ENCODE data around the gene METTL15.
"Not testable (repeated sequence)": the region's sequence is repeated elsewhere in the genome, so short reads cannot be mapped to it uniquely, and the experiment has no call there.

The METTL15 gene, protein sequence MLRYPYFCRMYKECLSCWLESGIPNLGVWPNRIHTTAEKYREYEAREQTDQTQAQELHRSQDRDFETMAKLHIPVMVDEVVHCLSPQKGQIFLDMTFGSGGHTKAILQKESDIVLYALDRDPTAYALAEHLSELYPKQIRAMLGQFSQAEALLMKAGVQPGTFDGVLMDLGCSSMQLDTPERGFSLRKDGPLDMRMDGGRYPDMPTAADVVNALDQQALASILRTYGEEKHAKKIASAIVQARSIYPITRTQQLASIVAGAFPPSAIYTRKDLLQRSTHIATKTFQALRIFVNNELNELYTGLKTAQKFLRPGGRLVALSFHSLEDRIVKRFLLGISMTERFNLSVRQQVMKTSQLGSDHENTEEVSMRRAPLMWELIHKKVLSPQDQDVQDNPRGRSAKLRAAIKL

DNA sequence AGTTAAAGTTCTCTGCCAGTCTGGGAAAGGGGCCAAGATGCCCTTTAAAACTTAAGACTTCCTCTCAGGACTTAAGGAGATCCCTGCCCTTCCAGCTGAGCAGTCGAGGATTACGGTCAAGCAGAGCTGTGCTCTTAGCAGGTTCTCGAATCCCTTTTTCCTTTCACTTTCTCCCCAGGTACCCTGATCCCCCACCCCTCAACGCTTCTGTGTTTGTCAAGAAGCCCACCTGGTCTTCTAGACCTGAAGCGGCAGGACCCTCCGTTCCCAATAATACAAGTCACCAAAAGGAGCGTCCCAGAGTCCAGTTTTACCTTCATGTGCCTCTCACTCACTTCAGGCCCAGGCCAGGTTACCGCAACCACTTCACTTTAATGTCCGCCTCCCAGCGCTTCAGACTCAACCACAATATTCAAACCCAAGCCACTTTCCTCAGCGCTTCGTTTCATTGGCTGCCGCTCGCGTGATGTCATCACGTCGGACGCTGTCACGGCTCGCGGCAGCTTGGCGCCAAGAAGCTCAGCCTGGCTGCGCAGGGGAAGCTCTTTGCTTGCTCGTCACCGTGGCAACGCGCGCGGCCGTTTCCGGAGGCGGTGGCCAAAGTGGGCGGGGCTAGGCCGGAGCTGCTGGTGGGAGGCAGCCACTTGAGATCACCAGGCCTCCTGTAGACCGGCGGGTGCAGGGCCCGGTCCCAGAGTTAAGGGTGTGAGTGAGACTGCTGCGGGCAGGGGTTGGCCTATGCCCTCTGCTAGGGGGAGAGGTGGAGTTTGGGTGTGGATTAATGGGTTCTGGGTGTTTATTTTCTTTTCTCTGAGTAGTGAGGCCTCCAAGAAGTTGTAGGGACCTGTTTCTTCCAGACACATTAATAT lies at the start of gene METTL15, which contains the start of gene KIF18A:
METTL15 (plus strand) TSS at position 639 of the 869 bp plus-strand sequence. CDS start 4,947 bp downstream, outside the sequence.
KIF18A (minus strand) TSS at position 407 of the 869 bp plus-strand sequence. CDS start 10,209 bp downstream, outside the sequence.
- peak; percentile 80 for DNase-seq (ENCODE audit: low spot score)

DNA sequence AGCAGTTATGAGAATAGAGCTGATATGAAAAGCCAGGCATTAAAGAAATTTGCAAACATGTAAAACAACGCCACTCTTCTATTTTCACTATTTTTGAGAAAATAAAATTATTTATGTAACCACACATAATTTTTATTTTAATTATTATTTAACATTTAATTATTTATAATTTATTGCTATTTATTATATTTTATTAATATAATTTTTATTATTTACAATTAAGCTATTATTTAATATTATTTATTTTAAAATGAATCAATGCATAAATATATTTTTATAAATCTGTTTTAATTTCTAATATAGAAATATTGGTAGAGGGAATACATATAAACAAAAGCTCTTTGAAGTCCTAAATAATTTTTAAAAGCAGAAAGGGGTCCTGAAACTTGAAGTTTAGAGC lies 36.9 kb upstream of the METTL15 start:
- DNase-seq (ENCODE audit: low spot score), result no peak

DNA sequence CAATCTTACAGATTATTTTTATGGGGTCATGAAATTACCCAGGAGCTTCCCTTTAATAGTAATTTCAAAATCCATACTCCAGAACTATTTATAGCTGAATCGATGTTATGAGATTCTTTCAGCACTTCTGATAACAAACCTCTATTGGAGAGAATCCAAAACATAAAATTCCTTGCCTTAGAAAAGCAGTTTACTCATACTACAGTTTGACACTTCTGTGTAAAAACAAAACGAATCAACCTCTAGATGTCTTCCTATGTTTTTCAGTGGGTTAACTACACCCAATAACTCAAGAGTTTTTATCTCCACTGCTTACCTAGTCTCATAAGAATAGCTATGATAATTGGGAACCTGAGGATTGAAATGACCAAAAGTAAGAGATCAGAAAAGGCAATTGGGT lies 35.9 kb upstream of the METTL15 start:
- DNase-seq (ENCODE audit: low spot score), result peak; percentile 3

- DNase-seq (ENCODE audit: low spot score), result no peak
These were observed 30.7 kb upstream of the METTL15 start for GRCh38 chr11:28077521-28077920.

DNA sequence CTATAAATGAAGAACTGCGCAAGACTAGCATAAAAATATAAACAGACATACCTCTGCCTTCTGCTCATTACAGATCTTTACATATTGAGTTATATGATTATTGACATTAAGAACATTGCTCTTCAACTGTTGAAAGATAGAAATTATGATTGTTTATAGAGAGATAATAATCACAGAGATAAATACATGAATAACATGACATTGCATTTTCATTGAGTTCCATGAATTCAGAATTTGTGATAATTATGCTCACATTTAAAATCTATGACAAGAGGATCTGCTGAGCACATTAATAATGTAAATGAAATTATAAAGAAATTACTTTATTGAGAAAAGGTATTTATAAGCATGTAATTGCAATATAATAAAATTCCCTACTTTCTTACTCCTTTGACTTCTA lies 25.1 kb upstream of the METTL15 start:
- no peak for DNase-seq (ENCODE audit: low spot score)

DNA sequence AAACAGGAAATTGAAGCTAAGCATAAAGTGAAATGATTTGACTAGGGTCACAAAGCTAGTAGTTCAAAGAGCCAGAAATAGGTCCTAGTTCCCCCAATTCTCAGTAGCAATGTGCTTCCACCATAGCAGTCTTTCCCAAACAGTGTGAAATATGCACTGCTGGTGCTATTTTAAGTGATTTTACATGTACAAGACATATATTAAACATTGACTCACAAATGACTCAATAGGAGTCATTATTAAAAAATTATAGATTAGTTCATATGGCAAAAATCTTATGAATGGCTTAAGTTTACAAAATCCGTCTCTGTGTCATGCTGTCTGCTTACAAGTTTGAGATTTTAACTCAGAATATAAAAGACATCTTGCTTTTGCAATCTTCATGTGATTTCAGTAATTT lies 21.6 kb upstream of the METTL15 start:
- no peak for DNase-seq (ENCODE audit: low spot score)

GRCh38 chr11:28087192-28087591 lies 21.0 kb upstream of the METTL15 start:
- not testable (repeated sequence) for DNase-seq (ENCODE audit: low spot score)

- not testable (repeated sequence) for DNase-seq (ENCODE audit: low spot score)
These were observed 20.5 kb upstream of the METTL15 start for GRCh38 chr11:28087693-28088092.

- no peak for DNase-seq (ENCODE audit: low spot score)
These were observed 18.8 kb upstream of the METTL15 start for GRCh38 chr11:28089378-28089777.

- no peak for DNase-seq (ENCODE audit: low spot score)
These were observed 18.0 kb upstream of the METTL15 start for GRCh38 chr11:28090052-28090749.

- DNase-seq (ENCODE audit: low spot score), result no peak
These were observed 15.4 kb upstream of the METTL15 start for GRCh38 chr11:28092786-28093185.

DNA sequence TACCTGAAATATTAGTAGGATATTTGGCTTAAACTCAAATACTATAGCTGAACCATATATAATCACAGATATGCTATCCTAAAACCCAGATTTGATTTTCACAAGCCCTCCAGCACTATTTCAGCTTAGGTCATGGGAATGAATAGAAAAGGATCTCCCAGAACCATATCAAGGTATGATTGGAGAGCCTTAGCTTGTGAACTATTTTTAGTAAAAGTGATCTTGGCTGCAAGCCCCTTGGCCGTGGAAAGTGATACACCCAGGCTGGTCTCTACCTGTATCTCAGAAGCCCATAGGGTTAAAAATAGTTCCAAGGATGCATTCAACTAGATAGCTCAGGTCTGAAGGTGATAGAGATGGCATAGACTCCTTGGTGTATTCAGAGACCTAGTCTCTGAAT lies 9.9 kb upstream of the METTL15 start:
- DNase-seq (ENCODE audit: low spot score), result no peak

- DNase-seq (ENCODE audit: low spot score), result no peak
These were observed 8.5 kb upstream of the METTL15 start for GRCh38 chr11:28099715-28100114.

DNA sequence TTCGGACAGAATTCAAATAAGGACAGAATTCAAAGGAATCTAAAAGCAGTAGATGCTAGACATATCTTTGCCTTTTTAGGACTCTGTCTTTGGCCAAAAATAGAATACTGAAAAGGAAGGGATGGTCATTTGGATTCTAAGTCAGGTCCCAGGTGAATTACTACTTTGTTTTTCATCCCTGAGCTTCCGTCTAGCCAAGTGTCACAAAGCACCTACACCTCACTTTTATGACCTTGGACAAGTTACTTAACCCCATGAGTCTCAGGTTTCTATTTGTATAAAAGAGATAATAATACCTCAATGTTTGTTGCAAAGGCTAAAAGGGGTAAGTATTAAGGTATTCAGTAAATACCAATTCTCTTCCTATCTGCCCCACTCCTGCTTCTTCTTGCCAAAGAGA lies 7.5 kb upstream of the METTL15 start:
- no peak for DNase-seq (ENCODE audit: low spot score)

- DNase-seq (ENCODE audit: low spot score), result not testable (repeated sequence)
These were observed 5.9 kb upstream of the METTL15 start for GRCh38 chr11:28102300-28102699.

DNA sequence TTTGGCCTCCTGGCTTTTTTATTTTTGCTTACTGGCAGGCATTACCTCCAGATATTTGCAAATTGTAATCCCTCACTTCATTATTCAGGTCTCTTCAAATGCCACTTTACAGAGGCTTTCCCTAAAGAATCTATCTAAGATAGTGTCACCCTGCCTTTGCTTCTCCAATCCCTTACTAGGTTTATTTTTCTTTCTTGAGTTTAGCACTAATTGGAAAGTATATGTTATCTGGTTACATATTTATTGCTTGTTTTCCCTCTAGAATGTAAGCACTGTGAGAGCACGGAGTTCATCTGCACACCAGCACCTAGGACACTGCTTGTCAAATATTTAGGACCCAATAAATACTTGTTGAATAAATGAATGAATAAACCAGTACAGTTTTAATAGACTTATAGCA lies 3.8 kb upstream of the METTL15 start:
- DNase-seq (ENCODE audit: low spot score), result no peak

DNA sequence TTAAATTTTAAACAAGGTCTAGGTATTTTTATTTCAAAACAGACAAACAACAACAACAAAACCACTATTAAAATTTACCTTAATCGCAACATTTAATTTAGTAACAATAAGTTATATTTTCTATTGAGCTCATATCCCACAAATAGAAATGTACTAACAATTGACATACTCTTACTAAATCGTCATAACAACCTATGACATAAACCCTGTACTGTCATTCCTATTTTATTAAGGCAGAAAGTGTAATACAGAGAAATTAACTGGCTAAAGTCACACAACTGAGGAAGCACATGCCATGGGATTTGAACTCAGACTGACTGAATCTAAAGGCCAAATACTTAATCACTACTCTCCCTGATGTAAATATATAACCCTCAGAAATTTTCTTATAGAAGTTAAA lies 3.2 kb upstream of the METTL15 start:
- DNase-seq (ENCODE audit: low spot score), result no peak

- DNase-seq (ENCODE audit: low spot score), result no peak
These were observed 2.3 kb upstream of the METTL15 start for GRCh38 chr11:28105869-28106268.

DNA sequence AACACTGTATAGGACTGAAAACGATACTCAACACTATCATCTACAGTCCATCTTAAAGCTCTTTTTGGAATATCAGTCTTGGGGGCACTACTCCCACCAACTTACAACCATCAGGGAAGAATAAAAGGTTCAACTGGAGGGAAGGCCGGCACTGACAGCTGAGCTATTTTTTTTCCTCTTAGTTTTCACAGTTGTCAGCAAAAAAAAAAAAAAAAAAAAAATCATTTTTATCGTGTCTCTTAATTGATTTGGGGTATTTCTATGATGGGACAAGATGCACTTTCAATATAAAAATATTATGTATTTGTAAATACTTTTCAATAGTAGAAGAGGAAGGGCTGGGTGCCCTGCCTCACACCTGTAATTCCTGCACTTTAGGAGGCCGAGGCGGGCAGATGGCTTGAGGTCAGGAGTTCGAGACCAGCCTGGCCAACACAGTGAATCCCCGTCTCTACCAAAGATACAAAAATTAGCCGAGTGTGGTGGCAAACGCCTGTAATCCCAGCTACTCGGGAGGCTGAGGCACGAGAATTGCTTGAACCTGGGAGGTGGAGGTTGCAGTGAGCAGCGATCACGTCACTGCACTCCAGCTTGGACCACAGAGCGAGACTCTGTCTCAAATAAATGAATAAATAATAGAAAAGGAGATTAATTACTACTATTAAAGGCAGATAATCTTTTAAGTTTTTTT lies 1.7 kb upstream of the METTL15 start:
- no peak for DNase-seq (ENCODE audit: low spot score)

GRCh38 chr11:28107191-28107749 lies 918 bp upstream of the METTL15 start:
- DNase-seq (ENCODE audit: low spot score), result no peak

DNA sequence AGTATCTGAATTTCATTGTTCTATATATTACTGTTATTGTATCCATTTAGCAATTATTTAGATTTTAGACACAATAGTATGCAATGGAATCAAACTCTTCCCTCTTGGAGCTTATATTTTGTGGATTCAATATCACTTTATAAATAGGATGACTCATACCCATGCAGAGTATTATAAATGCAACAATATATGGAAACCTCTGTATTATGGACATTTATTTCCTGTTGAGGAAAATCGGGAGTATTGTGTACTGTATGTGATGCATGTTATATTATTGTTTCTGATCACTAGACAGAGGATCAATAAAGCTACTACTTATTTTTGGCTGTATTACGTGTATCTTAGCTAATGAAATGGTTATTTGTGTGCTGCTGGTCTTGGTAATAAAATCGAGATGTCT lies 770 bp downstream of the METTL15 start:
- DNase-seq (ENCODE audit: low spot score), result no peak

All from hepatic stellate cell (primary cell).